B cell (primary cell): ENCODE measurements around the gene MLLT6. TPM values are rescaled to one million over a fixed set of nuclear protein-coding genes. Genes with fewer than 3 reads are reported as not detected.

Experiments
- ATAC-seq: fragments of 200-7000 bp; cut with Tn5 transposase; one replicate; pipeline ENCODE4 v1.10.0; 2021; ENCODE audit warnings: low read depth, mild to moderate bottlenecking, moderate number of reproducible peaks, moderate library complexity
- CTCF ChIA-PET: fragments of 350-600 bp; sonication (Branson Sonifier 250); formaldehyde crosslinking; loops from one replicate; lab custom pipeline; 2021; ENCODE audit warnings: antibody characterized with exemption, inconsistent platforms; lab: Charles Lee
- POLR2A ChIA-PET: fragments of 350-600 bp; sonication (Branson Sonifier 250); formaldehyde crosslinking; loops from one replicate; lab custom pipeline; 2021; ENCODE audit warnings: antibody characterized with exemption; lab: Charles Lee
- DNase-seq: peaks from one replicate; pipeline ENCODE4 v3.0.0; 2013
- H2AFZ ChIP-seq: 2 replicates; pipeline ENCODE4 v1.6.1; 2012; ENCODE audit warnings: mild to moderate bottlenecking, low read depth, low read length; ENCODE audit not compliant: insufficient read depth, poor library complexity, severe bottlenecking
- H3K27ac ChIP-seq, 2 donors: 1 replicate in 1 of 2; 2 replicates in 1 of 2; pipeline ENCODE4 v1.5.1; 2012 to 2013; ENCODE audit warnings: low read length in 2 of 2, mild to moderate bottlenecking in 2 of 2, moderate library complexity in 1 of 2
- H3K27me3 ChIP-seq, 4 experiments: fragments of 200-600 bp in 1 of 4; sonication (generic) in 1 of 4; replicated peaks in 1 of 4; 1 replicate in 2 of 4; 2 replicates in 2 of 4; pipeline versions ENCODE4 v1.6.1 to v1.7.0; 2013 to 2016; ENCODE audit warnings: low read length in 3 of 4, mild to moderate bottlenecking in 2 of 4, mixed read lengths in 1 of 4, moderate library complexity in 1 of 4; ENCODE audit not compliant: insufficient read depth in 4 of 4, control insufficient read depth in 3 of 4; ENCODE audit errors: control extremely low read depth in 1 of 4
- H3K36me3 ChIP-seq, 2 experiments: replicated peaks in 1 of 2; 1 replicate in 1 of 2; 2 replicates in 1 of 2; pipeline versions ENCODE4 v1.6.1 to v1.7.1; 2013; ENCODE audit warnings: low read length in 1 of 2; ENCODE audit not compliant: insufficient read depth in 2 of 2, control insufficient read depth in 1 of 2; ENCODE audit errors: control extremely low read depth in 1 of 2, extremely low read depth in 1 of 2
- H3K4me1 ChIP-seq, 2 donors: fragments of 200-600 bp in 1 of 2; sonication (generic) in 1 of 2; 1 replicate in 1 of 2; 2 replicates in 1 of 2; pipeline versions ENCODE4 v1.5.1 to v1.6.1; 2013 to 2017; ENCODE audit warnings: low read length in 2 of 2; ENCODE audit not compliant: control insufficient read depth in 2 of 2, insufficient read depth in 2 of 2
- H3K4me2 ChIP-seq: replicated peaks from 2 replicates; pipeline ENCODE3; 2012; ENCODE audit warnings: mild to moderate bottlenecking, low read depth, low read length; ENCODE audit not compliant: poor library complexity, severe bottlenecking
- H3K4me3 ChIP-seq, 5 experiments: fragments of 200-600 bp in 1 of 5; sonication (generic) in 1 of 5; 1 replicate in 3 of 5; 2 replicates in 2 of 5; pipeline versions ENCODE4 v1.5.1 to v1.7.0; 2011 to 2016; ENCODE audit warnings: low read length in 4 of 5, mild to moderate bottlenecking in 4 of 5, low read depth in 2 of 5, control low read depth in 1 of 5, moderate library complexity in 1 of 5; ENCODE audit not compliant: insufficient read depth in 1 of 5; ENCODE audit errors: control extremely low read depth in 1 of 5, extremely low read depth in 1 of 5
- H3K79me2 ChIP-seq: fragments of 200-600 bp; sonication (generic); one replicate; pipeline ENCODE4 v1.6.0; 2016; ENCODE audit warnings: low read length; ENCODE audit not compliant: control insufficient read depth, insufficient read depth
- H3K9ac ChIP-seq: fragments of 200-600 bp; sonication (generic); 2 replicates; pipeline ENCODE4 v1.6.1; 2017; ENCODE audit warnings: mild to moderate bottlenecking, low read length, moderate library complexity
- H3K9me3 ChIP-seq, 3 donors: one replicate each; pipeline versions ENCODE4 v1.6.1 to v1.7.1; 2013; ENCODE audit warnings: low read length in 2 of 3; ENCODE audit not compliant: control insufficient read depth in 2 of 3, insufficient read depth in 1 of 3; ENCODE audit errors: control extremely low read depth in 1 of 3
- H4K20me1 ChIP-seq: 2 replicates; pipeline ENCODE4 v1.6.0; 2012; ENCODE audit warnings: mild to moderate bottlenecking, low read length; ENCODE audit not compliant: insufficient read depth, control insufficient read depth, poor library complexity, severe bottlenecking
- H3K27ac Mint-ChIP-seq: one replicate; pipeline ENCODE4 v1.8.0; 2021; ENCODE audit warnings: mixed read lengths
- H3K27me3 Mint-ChIP-seq: one replicate; pipeline ENCODE4 v1.8.0; 2021; ENCODE audit warnings: mixed read lengths
- H3K4me1 Mint-ChIP-seq: one replicate; pipeline ENCODE4 v1.8.0; 2021; ENCODE audit warnings: mixed read lengths
- H3K4me3 Mint-ChIP-seq: one replicate; pipeline ENCODE4 v1.8.0; 2021; ENCODE audit warnings: mixed read lengths
- H3K9me3 Mint-ChIP-seq: one replicate; pipeline ENCODE4 v1.8.0; 2022; ENCODE audit warnings: mixed read lengths; ENCODE audit not compliant: insufficient read depth
- CTCF ChIP-seq: fragments of 200-600 bp; IDR thresholded peaks from one replicate; pipeline ENCODE4 v1.8.0; 2022; ENCODE audit warnings: antibody characterized with exemption, mild to moderate bottlenecking
- EZH2 ChIP-seq: IDR thresholded peaks from 2 replicates; pipeline ENCODE4 v1.6.1; 2012; ENCODE audit warnings: borderline replicate concordance, low read depth, mild to moderate bottlenecking, moderate library complexity, low read length; ENCODE audit not compliant: insufficient read depth, poor library complexity, severe bottlenecking
- WGBS: methylation state at CpG from one replicate; pipeline ENCODE4 v1.1.5; 2013; ENCODE audit warnings: missing lambda C conversion rate; ENCODE audit not compliant: insufficient coverage; 5-methylcytosine and 5-hydroxymethylcytosine counted together
- intact Hi-C: fragments of 100-400 bp; cut with micrococcal nuclease; formaldehyde crosslinking; loops from one replicate; pipeline ENCODE4 v1.10.0; 2022
- polyA plus RNA-seq: library from polyadenylated mRNA; depleted of rRNA; stranded (reverse); fragments of >200 nt; gene quantifications from 2 replicates; pipeline ENCODE4 v1.2.3, GENCODE V29; 2012
- total RNA-seq, 2 donors: library from RNA; stranded (reverse); fragments of 120-200 nt in 1 of 2; gene quantifications; 1 replicate in 1 of 2; 2 replicates in 1 of 2; pipeline versions ENCODE4 v1.2.3 to v1.2.4, GENCODE V29; 2013 to 2022

Gene MLLT6
- total and polyA plus RNA-seq, 2 donors (not counting 1 experiment from before 2014, with no cell fraction given) = 165 to 288 TPM

- no peaks in the 10 kb centered on the region for H3K36me3 ChIP-seq
- H3K4me3 ChIP-seq = peak overlapping the region in 2 of 5 experiments; percentile 51 to 65
- H3K79me2 ChIP-seq = peaks cover 4% of the 10 kb centered on the region
- no peak overlapping the region for H2AFZ ChIP-seq
- peaks cover 0 to 54% (median 24%) of the 10 kb centered on the region in 4 experiments for H3K27me3 ChIP-seq
- TF ChIP-seq CTCF = no peak
- TF ChIP-seq EZH2 = no peak
- CTCF ChIA-PET = interaction anchor here (0.8 to 3.2 kb wide), 4 partner anchors 10 to 69 kb away, joined by 3 to 20 read pairs (median 4); no protein-coding TSS in a partner anchor
- peak overlapping the region; percentile 92 for H3K4me3 Mint-ChIP-seq
- 79% methylated on average over 7 of the region's 8 CpGs for WGBS
- DNase-seq = no peak
- H3K9me3 Mint-ChIP-seq = no peaks in the 10 kb centered on the region
- H4K20me1 ChIP-seq = peaks cover 13% of the 10 kb centered on the region
- H3K27me3 Mint-ChIP-seq = peaks cover 32% of the 10 kb centered on the region
- peak overlapping the region; percentile 79 for H3K4me2 ChIP-seq
- peak overlapping the region; percentile 66 for H3K9ac ChIP-seq
- peaks cover 40% of the 10 kb centered on the region for H3K4me1 Mint-ChIP-seq
- peaks cover 0 to 9% (median 0%) of the 10 kb centered on the region in 3 donors for H3K9me3 ChIP-seq
- peaks cover 55 to 58% of the 10 kb centered on the region in 2 donors for H3K4me1 ChIP-seq
- POLR2A ChIA-PET = interaction anchor here (1.6 kb wide), 1 partner anchor 16 kb away, joined by 7 read pairs; the partner anchor contains the start of gene CISD3
- intact Hi-C loops = no loop called here
- H3K27ac Mint-ChIP-seq = no peak overlapping the region
- no peak overlapping the region for H3K27ac ChIP-seq
- no peak for ATAC-seq
Observed at GRCh38 chr17:38746004-38746848, 41.2 kb downstream of the MLLT6 start.
